HG02759 (cell line): ENCODE data around the gene ASF1A.
A peak's percentile ranks its signal among the peaks of the same experiment; 100 is the strongest.
"Not testable (repeated sequence)": the region's sequence is repeated elsewhere in the genome, so short reads cannot be mapped to it uniquely, and the experiment has no call there.

Source experiments
- ATAC-seq: cut with Tn5 transposase; IDR thresholded peaks from one replicate; pipeline ENCODE4 v1.9.1; 2021; ENCODE audit warnings: mild to moderate bottlenecking, moderate library complexity; ENCODE audit not compliant: unreplicated experiment

The ASF1A gene

GRCh38 chr6:118893807-118894424 is at the start of gene ASF1A:
ASF1A (plus strand) TSS chr6:118894152; CDS start chr6:118894414, 262 bp downstream.
- ATAC-seq: peak; percentile 74

- peak; percentile 51 for ATAC-seq
These were observed 49.0 kb upstream of the ASF1A start for GRCh38 chr6:118844915-118845314.

- no peak for ATAC-seq
These were observed 40.5 kb upstream of the ASF1A start for GRCh38 chr6:118853408-118853807.

- no peak for ATAC-seq
These were observed 37.7 kb upstream of the ASF1A start for GRCh38 chr6:118856301-118856700.

GRCh38 chr6:118859517-118860064 is 34.4 kb upstream of the ASF1A start:
- ATAC-seq: no peak

GRCh38 chr6:118860363-118860762 is 33.6 kb upstream of the ASF1A start:
- no peak for ATAC-seq

- ATAC-seq: no peak
These were observed 33.1 kb upstream of the ASF1A start for GRCh38 chr6:118860880-118861279.

GRCh38 chr6:118862443-118862842 is 31.5 kb upstream of the ASF1A start:
- no peak for ATAC-seq

GRCh38 chr6:118864341-118865099 is 29.4 kb upstream of the ASF1A start:
- ATAC-seq: peak; percentile 66

- no peak for ATAC-seq
These were observed 28.9 kb upstream of the ASF1A start for GRCh38 chr6:118865100-118865391.

GRCh38 chr6:118867181-118867580 is 26.8 kb upstream of the ASF1A start:
- ATAC-seq: no peak

- not testable (repeated sequence) for ATAC-seq
These were observed 25.1 kb upstream of the ASF1A start for GRCh38 chr6:118868901-118869300.

- ATAC-seq: no peak
These were observed 24.6 kb upstream of the ASF1A start for GRCh38 chr6:118869350-118869749.

- no peak for ATAC-seq
These were observed 23.9 kb upstream of the ASF1A start for GRCh38 chr6:118869894-118870589.

GRCh38 chr6:118871331-118871730 is 22.6 kb upstream of the ASF1A start:
- ATAC-seq: no peak

GRCh38 chr6:118872318-118872717 is 21.6 kb upstream of the ASF1A start:
- ATAC-seq: no peak

- ATAC-seq: no peak
These were observed 21.2 kb upstream of the ASF1A start for GRCh38 chr6:118872726-118873125.

- ATAC-seq: no peak
These were observed 20.7 kb upstream of the ASF1A start for GRCh38 chr6:118873239-118873638.

GRCh38 chr6:118875672-118876071 is 18.3 kb upstream of the ASF1A start:
- no peak for ATAC-seq

- ATAC-seq: no peak
These were observed 17.8 kb upstream of the ASF1A start for GRCh38 chr6:118876198-118876597.

- ATAC-seq: no peak
These were observed 17.1 kb upstream of the ASF1A start for GRCh38 chr6:118876814-118877213.

GRCh38 chr6:118877806-118878205 is 16.1 kb upstream of the ASF1A start:
- ATAC-seq: no peak
